Measurements from ENCODE around the gene DNER.

DNER gene

DNA sequence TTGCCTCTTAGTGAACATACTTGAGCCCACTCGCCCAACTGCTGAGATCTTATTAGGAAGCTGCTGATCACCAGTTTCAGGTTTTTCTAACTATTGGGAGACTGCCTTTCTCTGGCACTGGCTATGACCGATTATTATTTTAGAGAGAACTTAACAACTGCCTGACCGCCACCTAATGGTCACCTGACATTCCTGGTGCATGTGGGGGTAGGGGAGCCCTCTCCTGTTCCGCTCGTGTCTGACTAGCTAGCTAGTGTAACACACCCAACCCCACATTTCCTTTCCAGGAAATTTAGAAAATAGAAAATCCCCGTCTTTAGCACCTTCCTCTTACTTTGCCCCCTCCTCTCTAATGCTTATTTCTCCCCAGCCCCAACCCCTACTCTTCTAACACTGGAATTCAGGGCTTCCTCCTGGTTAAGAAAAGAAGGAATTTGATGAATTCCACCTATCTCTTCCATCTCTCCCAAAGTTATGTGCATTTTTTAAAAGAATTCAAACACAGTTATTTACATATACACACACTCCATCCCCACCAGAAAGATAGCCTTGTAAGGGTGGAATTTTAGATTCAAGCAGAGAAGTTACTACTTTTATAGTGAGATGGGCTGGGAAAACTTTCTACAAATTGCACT lies 19.4 kb upstream of the DNER start:
- no peak for TF ChIP-seq EZH2 (IDR thresholded peaks at IDR 0.05; ENCODE audit: borderline replicate concordance, low read length)
- TF ChIP-seq, protein P1, sequence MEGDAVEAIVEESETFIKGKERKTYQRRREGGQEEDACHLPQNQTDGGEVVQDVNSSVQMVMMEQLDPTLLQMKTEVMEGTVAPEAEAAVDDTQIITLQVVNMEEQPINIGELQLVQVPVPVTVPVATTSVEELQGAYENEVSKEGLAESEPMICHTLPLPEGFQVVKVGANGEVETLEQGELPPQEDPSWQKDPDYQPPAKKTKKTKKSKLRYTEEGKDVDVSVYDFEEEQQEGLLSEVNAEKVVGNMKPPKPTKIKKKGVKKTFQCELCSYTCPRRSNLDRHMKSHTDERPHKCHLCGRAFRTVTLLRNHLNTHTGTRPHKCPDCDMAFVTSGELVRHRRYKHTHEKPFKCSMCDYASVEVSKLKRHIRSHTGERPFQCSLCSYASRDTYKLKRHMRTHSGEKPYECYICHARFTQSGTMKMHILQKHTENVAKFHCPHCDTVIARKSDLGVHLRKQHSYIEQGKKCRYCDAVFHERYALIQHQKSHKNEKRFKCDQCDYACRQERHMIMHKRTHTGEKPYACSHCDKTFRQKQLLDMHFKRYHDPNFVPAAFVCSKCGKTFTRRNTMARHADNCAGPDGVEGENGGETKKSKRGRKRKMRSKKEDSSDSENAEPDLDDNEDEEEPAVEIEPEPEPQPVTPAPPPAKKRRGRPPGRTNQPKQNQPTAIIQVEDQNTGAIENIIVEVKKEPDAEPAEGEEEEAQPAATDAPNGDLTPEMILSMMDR (IDR thresholded peaks at IDR 0.05; ENCODE audit: low read length) = no peak
- H3F3A ChIP-seq (ENCODE audit: insufficient read depth, low read length) = no peaks in the 10 kb centered on the region
- no peaks in the 10 kb centered on the region for H3K79me2 ChIP-seq (ENCODE audit: insufficient read depth, low read length)
- H2AFZ ChIP-seq (ENCODE audit: low read length) = no peak overlapping the region
- H3K4me1 ChIP-seq (ENCODE audit: insufficient read depth, low read length, severe bottlenecking) = no peaks in the 10 kb centered on the region
- no peak overlapping the region for H3K4me3 ChIP-seq (ENCODE audit: low read depth, low read length, poor library complexity, severe bottlenecking)
- no peaks in the 10 kb centered on the region for H4K20me1 ChIP-seq (ENCODE audit: insufficient read depth, low read length)
- no peak overlapping the region for H3K9ac ChIP-seq (ENCODE audit: low read length)
- no peaks in the 10 kb centered on the region for H3K9me2 ChIP-seq (ENCODE audit: low read depth, low read length)
- H3K27me3 ChIP-seq (ENCODE audit: insufficient read depth, low read length) = no peaks in the 10 kb centered on the region
- no peaks in the 10 kb centered on the region for H3K36me3 ChIP-seq (ENCODE audit: insufficient read depth, low read length)
- no peak overlapping the region for H3K4me2 ChIP-seq (ENCODE audit: low read length)
- no peak overlapping the region for H3K27ac ChIP-seq (ENCODE audit: low read depth, low read length, poor library complexity, severe bottlenecking)
- peaks cover 8% of the 10 kb centered on the region; the same call in 1 of the 2 replicates for H3K9me3 ChIP-seq (ENCODE audit: low read length)

GRCh38 chr2:229732897-229733296 lies 18.5 kb upstream of the DNER start:
- H3K9me2 ChIP-seq (ENCODE audit: low read depth, low read length) = no peaks in the 10 kb centered on the region
- TF ChIP-seq EZH2 (IDR thresholded peaks at IDR 0.05; ENCODE audit: borderline replicate concordance, low read length) = no peak
- TF ChIP-seq, protein P1 (IDR thresholded peaks at IDR 0.05; ENCODE audit: low read length) = no peak
- H3K4me3 ChIP-seq (ENCODE audit: low read depth, low read length, poor library complexity, severe bottlenecking) = no peak overlapping the region
- H3K4me2 ChIP-seq (ENCODE audit: low read length) = no peak overlapping the region
- no peaks in the 10 kb centered on the region for H3K4me1 ChIP-seq (ENCODE audit: insufficient read depth, low read length, severe bottlenecking)
- H3K79me2 ChIP-seq (ENCODE audit: insufficient read depth, low read length) = no peaks in the 10 kb centered on the region
- no peaks in the 10 kb centered on the region for H3K36me3 ChIP-seq (ENCODE audit: insufficient read depth, low read length)
- H3K9me3 ChIP-seq (ENCODE audit: low read length) = peaks cover 4% of the 10 kb centered on the region; the same call in 1 of the 2 replicates
- no peak overlapping the region for H3K27ac ChIP-seq (ENCODE audit: low read depth, low read length, poor library complexity, severe bottlenecking)
- H4K20me1 ChIP-seq (ENCODE audit: insufficient read depth, low read length) = no peaks in the 10 kb centered on the region
- H3K9ac ChIP-seq (ENCODE audit: low read length) = no peak overlapping the region
- H3F3A ChIP-seq (ENCODE audit: insufficient read depth, low read length) = no peaks in the 10 kb centered on the region
- no peak overlapping the region for H2AFZ ChIP-seq (ENCODE audit: low read length)
- H3K27me3 ChIP-seq (ENCODE audit: insufficient read depth, low read length) = no peaks in the 10 kb centered on the region

DNA sequence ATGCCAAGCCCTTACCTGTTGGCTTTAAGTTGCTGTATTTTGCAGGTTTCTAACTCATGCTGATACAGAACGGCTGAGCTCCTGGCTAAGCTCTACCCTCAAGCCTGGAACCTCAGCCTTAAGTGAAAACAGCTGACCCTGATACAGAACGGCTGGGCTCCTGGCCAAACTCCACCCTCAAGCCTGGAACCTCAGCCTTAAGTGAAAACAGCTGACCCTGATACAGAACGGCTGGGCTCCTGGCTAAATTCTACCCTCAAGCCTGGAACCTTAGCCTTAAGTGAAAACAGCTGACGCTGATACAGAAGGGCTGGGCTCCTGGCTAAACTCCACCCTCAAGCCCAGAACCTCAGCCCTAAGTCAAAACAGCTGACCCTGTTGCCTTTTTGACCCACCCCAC lies 17.6 kb upstream of the DNER start:
- Histone ChIP-seq H3K9me2 (ENCODE audit: low read depth, low read length) (no peaks in the 10 kb centered on the region), H3K36me3 (ENCODE audit: insufficient read depth, low read length) (no peaks in the 10 kb centered on the region), H3K9me3 (ENCODE audit: low read length) (no peaks in the 10 kb centered on the region), H3K9ac (ENCODE audit: low read length) (no peak overlapping the region), H4K20me1 (ENCODE audit: insufficient read depth, low read length) (no peaks in the 10 kb centered on the region), H3K4me2 (ENCODE audit: low read length) (no peak overlapping the region), H3K27me3 (ENCODE audit: insufficient read depth, low read length) (no peaks in the 10 kb centered on the region), H3F3A (ENCODE audit: insufficient read depth, low read length) (no peaks in the 10 kb centered on the region), H3K4me1 (ENCODE audit: insufficient read depth, low read length, severe bottlenecking) (no peaks in the 10 kb centered on the region), H3K27ac (ENCODE audit: low read depth, low read length, poor library complexity, severe bottlenecking) (no peak overlapping the region), H3K79me2 (ENCODE audit: insufficient read depth, low read length) (no peaks in the 10 kb centered on the region), H3K4me3 (ENCODE audit: low read depth, low read length, poor library complexity, severe bottlenecking) (no peak overlapping the region), H2AFZ (ENCODE audit: low read length) (no peak overlapping the region)
- TF ChIP-seq EZH2 (IDR thresholded peaks at IDR 0.05; ENCODE audit: borderline replicate concordance, low read length) = no peak
- TF ChIP-seq, protein P1 (IDR thresholded peaks at IDR 0.05; ENCODE audit: low read length) = no peak
